ENCODE measurements around the gene SLFN11. TPM values are rescaled to one million over a fixed set of nuclear protein-coding genes. Genes with fewer than 3 reads are reported as not detected.

The SLFN11 gene
- total RNA-seq, 1 experiment from 2014 or later, result 7.5 TPM

DNA sequence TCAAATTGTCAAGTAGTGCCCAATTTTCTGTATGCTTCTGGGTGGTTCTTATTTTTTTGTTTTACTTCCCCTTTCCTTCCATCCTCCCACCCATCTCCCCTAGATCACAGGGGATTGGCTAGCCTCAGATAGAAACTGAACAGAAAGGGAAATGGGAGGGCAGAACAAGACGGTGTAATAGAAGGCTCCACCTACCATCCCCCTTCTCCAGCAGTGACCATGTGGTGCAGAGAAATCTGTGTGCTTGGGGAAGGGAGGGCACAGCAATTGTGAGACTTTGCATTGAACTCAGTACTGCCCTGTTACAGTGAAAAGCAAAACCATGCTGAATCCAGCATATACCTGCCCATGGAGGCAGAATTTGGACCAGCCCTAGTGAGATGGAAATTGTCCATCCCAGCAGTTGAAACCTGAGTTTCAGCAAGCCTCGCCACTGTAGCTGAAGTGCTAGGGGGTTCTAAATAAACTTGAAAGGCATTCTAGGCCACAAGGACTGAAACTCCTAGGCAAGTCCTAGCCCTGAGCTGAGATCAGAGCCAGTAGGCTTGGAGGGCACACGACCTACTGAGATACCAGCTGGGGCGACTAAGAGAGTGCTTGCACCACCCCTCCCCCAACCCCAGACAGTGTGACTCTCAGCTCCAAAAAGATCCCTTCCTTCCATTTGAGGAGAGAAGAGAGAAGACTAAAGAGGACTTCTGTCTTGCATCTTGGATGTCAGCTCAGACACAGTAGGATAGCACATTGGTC lies 5.2 kb downstream of the SLFN11 start:
- POLR2A ChIA-PET (ENCODE audit: unreplicated experiment), result no interaction called here
- Histone ChIP-seq H3F3A (ENCODE audit: low read length, unreplicated experiment) (no peaks in the 10 kb centered on the region), H3K27me3 (ENCODE audit: low read length) (no peaks in the 10 kb centered on the region), H3K36me3 (ENCODE audit: low read depth, low read length) (no peaks in the 10 kb centered on the region), H3K4me2 (ENCODE audit: low read length) (no peak overlapping the region), H3K79me2 (ENCODE audit: low read length) (no peaks in the 10 kb centered on the region), H2AFZ (ENCODE audit: low read length) (no peak overlapping the region), H4K20me1 (ENCODE audit: low read length) (no peaks in the 10 kb centered on the region), H3K9me2 (replicated peaks; ENCODE audit: low read length) (no peaks in the 10 kb centered on the region), H3K4me1 (ENCODE audit: insufficient read depth, low read length) (no peaks in the 10 kb centered on the region), H3K27ac (ENCODE audit: low read length) (no peak overlapping the region), H3K9ac (ENCODE audit: low read length) (no peak overlapping the region), H3K9me3 (ENCODE audit: low read length) (no peaks in the 10 kb centered on the region), H3K4me3 (ENCODE audit: low read length) (no peak overlapping the region)
- DNase-seq, result no peak
- TF ChIP-seq EZH2 (IDR thresholded peaks at IDR 0.05; ENCODE audit: low read length, unreplicated experiment) (no peak), EZH2phosphoT487 (IDR thresholded peaks at IDR 0.05; ENCODE audit: borderline replicate concordance, low read length) (no peak)
- TF ChIP-seq, protein P1, sequence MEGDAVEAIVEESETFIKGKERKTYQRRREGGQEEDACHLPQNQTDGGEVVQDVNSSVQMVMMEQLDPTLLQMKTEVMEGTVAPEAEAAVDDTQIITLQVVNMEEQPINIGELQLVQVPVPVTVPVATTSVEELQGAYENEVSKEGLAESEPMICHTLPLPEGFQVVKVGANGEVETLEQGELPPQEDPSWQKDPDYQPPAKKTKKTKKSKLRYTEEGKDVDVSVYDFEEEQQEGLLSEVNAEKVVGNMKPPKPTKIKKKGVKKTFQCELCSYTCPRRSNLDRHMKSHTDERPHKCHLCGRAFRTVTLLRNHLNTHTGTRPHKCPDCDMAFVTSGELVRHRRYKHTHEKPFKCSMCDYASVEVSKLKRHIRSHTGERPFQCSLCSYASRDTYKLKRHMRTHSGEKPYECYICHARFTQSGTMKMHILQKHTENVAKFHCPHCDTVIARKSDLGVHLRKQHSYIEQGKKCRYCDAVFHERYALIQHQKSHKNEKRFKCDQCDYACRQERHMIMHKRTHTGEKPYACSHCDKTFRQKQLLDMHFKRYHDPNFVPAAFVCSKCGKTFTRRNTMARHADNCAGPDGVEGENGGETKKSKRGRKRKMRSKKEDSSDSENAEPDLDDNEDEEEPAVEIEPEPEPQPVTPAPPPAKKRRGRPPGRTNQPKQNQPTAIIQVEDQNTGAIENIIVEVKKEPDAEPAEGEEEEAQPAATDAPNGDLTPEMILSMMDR (conservative IDR thresholded peaks at IDR 0.05; ENCODE audit: low read depth, low read length), result no peak
- CTCF ChIA-PET, result no interaction called here
- intact Hi-C loops (cut with micrococcal nuclease), result no loop called here
- BruUV-seq (replicated peaks), result no TSS peak
- ATAC-seq, result no peak

DNA sequence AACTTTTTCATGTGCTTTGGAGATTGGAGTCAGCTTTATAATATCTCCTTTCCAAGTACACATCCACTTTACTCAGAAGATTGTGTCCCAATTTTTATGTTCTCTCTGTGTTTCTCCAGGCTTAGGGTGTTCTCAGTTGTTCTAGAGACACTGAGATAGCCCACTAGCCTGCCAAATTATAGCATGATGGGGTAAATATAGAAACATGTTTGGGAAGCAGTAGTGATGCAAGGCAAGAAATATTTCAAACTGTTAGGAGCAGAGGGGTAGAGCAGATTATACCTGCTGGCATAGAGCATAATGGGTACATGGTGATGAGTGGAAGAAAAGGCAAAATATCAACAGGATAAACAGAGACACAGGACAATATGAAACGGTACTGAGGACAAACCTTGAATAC lies 12.4 kb downstream of the SLFN11 start:
- no peak for ATAC-seq
- no peak for DNase-seq
- no peak overlapping the region for H3K4me2 ChIP-seq (ENCODE audit: low read length)
- H3K4me1 ChIP-seq (ENCODE audit: insufficient read depth, low read length), result no peaks in the 10 kb centered on the region
- no peaks in the 10 kb centered on the region for H3K79me2 ChIP-seq (ENCODE audit: low read length)
- H3K9ac ChIP-seq (ENCODE audit: low read length), result no peak overlapping the region
- TF ChIP-seq EZH2phosphoT487 (IDR thresholded peaks at IDR 0.05; ENCODE audit: borderline replicate concordance, low read length) (no peak), EZH2 (IDR thresholded peaks at IDR 0.05; ENCODE audit: low read length, unreplicated experiment) (no peak)
- TF ChIP-seq, protein P1 (conservative IDR thresholded peaks at IDR 0.05; ENCODE audit: low read depth, low read length), result no peak
- BruUV-seq (replicated peaks), result no TSS peak
- ChIA-PET CTCF (no interaction called here), POLR2A (ENCODE audit: unreplicated experiment) (no interaction called here)
- H3K9me3 ChIP-seq (ENCODE audit: low read length), result no peaks in the 10 kb centered on the region
- H4K20me1 ChIP-seq (ENCODE audit: low read length), result no peaks in the 10 kb centered on the region
- no peak overlapping the region for H3K27ac ChIP-seq (ENCODE audit: low read length)
- H3F3A ChIP-seq (ENCODE audit: low read length, unreplicated experiment), result no peaks in the 10 kb centered on the region
- no peaks in the 10 kb centered on the region for H3K9me2 ChIP-seq (replicated peaks; ENCODE audit: low read length)
- intact Hi-C loops (cut with micrococcal nuclease), result no loop called here
- no peak overlapping the region for H2AFZ ChIP-seq (ENCODE audit: low read length)
- no peaks in the 10 kb centered on the region for H3K27me3 ChIP-seq (ENCODE audit: low read length)
- no peak overlapping the region for H3K4me3 ChIP-seq (ENCODE audit: low read length)
- no peaks in the 10 kb centered on the region for H3K36me3 ChIP-seq (ENCODE audit: low read depth, low read length)

DNA sequence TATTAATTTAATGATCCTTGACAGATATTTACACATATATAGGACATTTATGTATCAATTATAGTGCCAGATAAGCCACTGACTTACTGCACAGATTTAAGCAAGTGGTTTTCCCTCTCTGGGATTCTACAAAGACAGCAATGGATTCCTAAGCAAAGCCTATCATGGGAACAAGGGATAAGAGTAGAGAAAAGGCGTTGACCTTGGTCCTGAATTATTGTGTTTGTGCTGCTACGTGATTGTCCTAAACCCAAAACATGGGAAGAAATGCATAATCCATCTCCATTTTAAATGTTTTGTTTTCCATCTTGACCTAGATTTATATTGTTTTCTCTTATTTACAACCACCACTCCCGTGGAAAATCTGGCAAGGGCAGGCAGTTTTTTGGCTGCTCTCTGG lies 14.0 kb downstream of the SLFN11 start:
- ChIA-PET CTCF (no interaction called here), POLR2A (ENCODE audit: unreplicated experiment) (no interaction called here)
- Histone ChIP-seq H3K9ac (ENCODE audit: low read length) (no peak overlapping the region), H3K4me2 (ENCODE audit: low read length) (no peak overlapping the region), H4K20me1 (ENCODE audit: low read length) (no peaks in the 10 kb centered on the region), H3K36me3 (ENCODE audit: low read depth, low read length) (no peaks in the 10 kb centered on the region), H3K4me3 (ENCODE audit: low read length) (no peak overlapping the region), H3F3A (ENCODE audit: low read length, unreplicated experiment) (no peaks in the 10 kb centered on the region), H3K9me3 (ENCODE audit: low read length) (no peaks in the 10 kb centered on the region), H3K79me2 (ENCODE audit: low read length) (no peaks in the 10 kb centered on the region), H3K27me3 (ENCODE audit: low read length) (no peaks in the 10 kb centered on the region), H3K27ac (ENCODE audit: low read length) (no peak overlapping the region), H3K9me2 (replicated peaks; ENCODE audit: low read length) (no peaks in the 10 kb centered on the region), H3K4me1 (ENCODE audit: insufficient read depth, low read length) (no peaks in the 10 kb centered on the region), H2AFZ (ENCODE audit: low read length) (no peak overlapping the region)
- ATAC-seq, result no peak
- no peak for DNase-seq
- BruUV-seq (replicated peaks), result no TSS peak
- TF ChIP-seq, protein P1 (conservative IDR thresholded peaks at IDR 0.05; ENCODE audit: low read depth, low read length), result no peak
- TF ChIP-seq EZH2 (IDR thresholded peaks at IDR 0.05; ENCODE audit: low read length, unreplicated experiment) (no peak), EZH2phosphoT487 (IDR thresholded peaks at IDR 0.05; ENCODE audit: borderline replicate concordance, low read length) (no peak)
- intact Hi-C loops (cut with micrococcal nuclease), result no loop called here
